ENCODE measurements around the gene GRM1.

Gene GRM1

GRCh38 chr6:146402476-146402875, 373.6 kb downstream of the GRM1 start:
- no peak for DNase-seq

GRCh38 chr6:146408583-146408982, 379.7 kb downstream of the GRM1 start:
- DNase-seq = no peak

- no peak for DNase-seq
Measured at GRCh38 chr6:146410851-146411595, 382.2 kb downstream of the GRM1 start.

- no peak for DNase-seq
Measured at GRCh38 chr6:146419576-146419975, 390.7 kb downstream of the GRM1 start.

- DNase-seq = no peak
Measured at GRCh38 chr6:146420255-146420654, 391.4 kb downstream of the GRM1 start.

- no peak for DNase-seq
Measured at GRCh38 chr6:146422789-146423375, 394.0 kb downstream of the GRM1 start.

- DNase-seq = no peak
Measured at GRCh38 chr6:146423452-146423851, 394.6 kb downstream of the GRM1 start.

- DNase-seq = no peak
Measured at GRCh38 chr6:146426516-146426915, 397.7 kb downstream of the GRM1 start.

GRCh38 chr6:146429831-146430230, 401.0 kb downstream of the GRM1 start:
- DNase-seq = no peak

GRCh38 chr6:146433881-146434731, 405.2 kb downstream of the GRM1 start:
- DNase-seq = no peak

- DNase-seq = no peak
Measured at GRCh38 chr6:146434732-146435390, 406.0 kb downstream of the GRM1 start.

- DNase-seq = no peak
Measured at GRCh38 chr6:146441907-146442306, 413.0 kb downstream of the GRM1 start.

GRCh38 chr6:146444189-146444588, 415.3 kb downstream of the GRM1 start:
- no peak for DNase-seq

GRCh38 chr6:146445233-146445632, 416.4 kb downstream of the GRM1 start:
- no peak for DNase-seq

- DNase-seq = no peak
Measured at GRCh38 chr6:146456886-146457285, 428.0 kb downstream of the GRM1 start.

- no peak for DNase-seq
Measured at GRCh38 chr6:146460941-146461340, 432.1 kb downstream of the GRM1 start.

- DNase-seq = no peak
Measured at GRCh38 chr6:146470091-146470770, 441.4 kb downstream of the GRM1 start.

- DNase-seq = no peak
Measured at GRCh38 chr6:146472918-146473317, 444.1 kb downstream of the GRM1 start.

- no peak for DNase-seq
Measured at GRCh38 chr6:146481527-146481926, 452.7 kb downstream of the GRM1 start.

- no peak for DNase-seq
Measured at GRCh38 chr6:146484411-146484810, 455.5 kb downstream of the GRM1 start.
